Stomach (tissue), 9 donors: Measurements from ENCODE around the gene CUX1. TPM values are rescaled to one million over a fixed set of nuclear protein-coding genes. Genes with fewer than 3 reads are reported as not detected.

ENCODE experiments used
- DNase-seq, 2 donors: peaks; one replicate each; pipeline versions ENCODE4 v3.0.0 to v3.0.0-alpha.2; 2013 to 2019
- H3K27ac ChIP-seq, 5 donors: fragments of 200-600 bp in 4 of 5; sonication (generic) in 4 of 5; one replicate each; pipeline ENCODE4 v1.5.1; 2013 to 2019; ENCODE audit warnings: mild to moderate bottlenecking in 1 of 5, moderate library complexity in 1 of 5
- H3K27me3 ChIP-seq, 3 donors: fragments of 200-600 bp; sonication (generic); one replicate each; pipeline ENCODE4 v1.5.1; 2017 to 2019; ENCODE audit warnings: mixed run types in 1 of 3
- H3K36me3 ChIP-seq, 4 donors: fragments of 200-600 bp; sonication (generic); 1 replicate in 3 of 4; 2 replicates in 1 of 4; pipeline ENCODE4 v1.5.1; 2016 to 2019
- H3K4me1 ChIP-seq, 4 donors: fragments of 200-600 bp; sonication (generic); one replicate each; pipeline ENCODE4 v1.5.1; 2016 to 2019
- H3K4me3 ChIP-seq, 4 donors: fragments of 200-600 bp; sonication (generic) in 3 of 4; one replicate each; pipeline ENCODE4 v1.5.1; 2016 to 2019; ENCODE audit warnings: mild to moderate bottlenecking in 1 of 4
- H3K9me3 ChIP-seq, 4 donors: fragments of 200-600 bp; sonication (generic); one replicate each; pipeline ENCODE4 v1.5.1; 2016 to 2019
- EP300 ChIP-seq: sonication (generic); formaldehyde crosslinking; IDR thresholded peaks from one replicate; pipeline ENCODE4 v1.6.1; 2017; ENCODE audit warnings: antibody characterized with exemption
- POLR2A ChIP-seq, 4 donors: fragments of 450-650 bp; IDR thresholded peaks; one replicate each; pipeline ENCODE4 v1.6.1; 2016; ENCODE audit warnings: antibody characterized with exemption in 4 of 4, control low read depth in 2 of 4, mild to moderate bottlenecking in 1 of 4, moderate library complexity in 1 of 4
- POLR2AphosphoS5 ChIP-seq, 3 donors: sonication (generic); formaldehyde crosslinking; IDR thresholded peaks; one replicate each; pipeline ENCODE4 v1.6.1; 2016; ENCODE audit warnings: antibody characterized with exemption in 3 of 3
- WGBS, 5 donors: extraction: QIAGEN DNeasy Blood & Tissue Kit in 3 of 5; methylation state at CpG; one replicate each; pipeline versions ENCODE4 v1.1.5 to v1.1.7; 2013 to 2018; 5-methylcytosine and 5-hydroxymethylcytosine counted together
- intact Hi-C: fragments of 100-400 bp; cut with DNase I; formaldehyde crosslinking; loops from one replicate; pipeline ENCODE4 v1.15.1; 2023; ENCODE audit warnings: low total_unique reads
- polyA plus RNA-seq, 3 donors: library from polyadenylated mRNA; stranded (reverse); fragments of 200-250 nt; gene quantifications; one replicate each; pipeline ENCODE4 v1.2.3, GENCODE V29; 2013
- total RNA-seq, 5 donors: library from RNA; depleted of rRNA; stranded (reverse); fragments of >200 nt; gene quantifications; one replicate each; pipeline versions ENCODE4 v1.1.0 to v1.2.3, GENCODE V29; 2014 to 2016
- TF ChIP-seq, protein P1 (sequence below), 7 experiments: fragments of 450-650 bp in 4 of 7; fragments of 200-600 bp in 3 of 7; sonication (generic) in 3 of 7; IDR thresholded peaks; one replicate each; pipeline ENCODE4 v1.5.1; 2016 to 2019; ENCODE audit warnings: antibody characterized with exemption in 7 of 7, control low read depth in 2 of 7, mild to moderate bottlenecking in 1 of 7
- donor health status: healthy with polysubstance abuse.
- donor health status: Bipolar disorder and iron deficiency.
- donor health status: healthy.

Gene CUX1
- total and polyA plus RNA-seq, 8 donors = 24.7 to 201 (median 54.7) TPM

DNA sequence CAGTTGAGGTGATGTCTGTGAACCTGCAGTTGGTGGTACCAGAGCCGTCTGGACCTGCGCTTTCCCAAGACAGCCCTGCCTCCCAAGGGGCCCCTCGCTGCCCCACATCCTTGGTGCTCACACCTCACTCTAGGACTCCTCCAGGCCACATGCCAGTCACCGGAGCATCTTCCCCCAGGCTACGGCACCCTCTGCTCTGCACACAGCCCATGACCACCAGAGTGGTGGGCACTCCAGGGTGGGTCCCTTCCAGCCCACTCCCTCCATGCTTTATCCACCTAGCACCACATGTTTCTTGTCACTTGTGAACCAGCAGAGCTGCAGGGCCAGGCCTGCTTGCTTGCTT is 285.6 kb downstream of the CUX1 start:
- Histone ChIP-seq H3K27ac (no peak overlapping the region), H3K4me3 (no peak overlapping the region), H3K4me1 (no peaks in the 10 kb centered on the region), H3K36me3 (peaks cover 6 to 90% (median 87%) of the 10 kb centered on the region in 4 donors), H3K27me3 (no peaks in the 10 kb centered on the region), H3K9me3 (no peaks in the 10 kb centered on the region)
- DNase-seq = no peak
- TF ChIP-seq EP300 = no peak
- TF ChIP-seq POLR2AphosphoS5 (IDR thresholded peaks at IDR 0.05) = no peak
- no peak for TF ChIP-seq POLR2A (IDR thresholded peaks at IDR 0.05)
- TF ChIP-seq, protein P1, sequence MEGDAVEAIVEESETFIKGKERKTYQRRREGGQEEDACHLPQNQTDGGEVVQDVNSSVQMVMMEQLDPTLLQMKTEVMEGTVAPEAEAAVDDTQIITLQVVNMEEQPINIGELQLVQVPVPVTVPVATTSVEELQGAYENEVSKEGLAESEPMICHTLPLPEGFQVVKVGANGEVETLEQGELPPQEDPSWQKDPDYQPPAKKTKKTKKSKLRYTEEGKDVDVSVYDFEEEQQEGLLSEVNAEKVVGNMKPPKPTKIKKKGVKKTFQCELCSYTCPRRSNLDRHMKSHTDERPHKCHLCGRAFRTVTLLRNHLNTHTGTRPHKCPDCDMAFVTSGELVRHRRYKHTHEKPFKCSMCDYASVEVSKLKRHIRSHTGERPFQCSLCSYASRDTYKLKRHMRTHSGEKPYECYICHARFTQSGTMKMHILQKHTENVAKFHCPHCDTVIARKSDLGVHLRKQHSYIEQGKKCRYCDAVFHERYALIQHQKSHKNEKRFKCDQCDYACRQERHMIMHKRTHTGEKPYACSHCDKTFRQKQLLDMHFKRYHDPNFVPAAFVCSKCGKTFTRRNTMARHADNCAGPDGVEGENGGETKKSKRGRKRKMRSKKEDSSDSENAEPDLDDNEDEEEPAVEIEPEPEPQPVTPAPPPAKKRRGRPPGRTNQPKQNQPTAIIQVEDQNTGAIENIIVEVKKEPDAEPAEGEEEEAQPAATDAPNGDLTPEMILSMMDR (IDR thresholded peaks at IDR 0.05) = no peak
- WGBS, 5 donors = 89 to 100% (median 98%) methylated on average over 5 of the region's 5 CpGs
- intact Hi-C loops = no loop called here

DNA sequence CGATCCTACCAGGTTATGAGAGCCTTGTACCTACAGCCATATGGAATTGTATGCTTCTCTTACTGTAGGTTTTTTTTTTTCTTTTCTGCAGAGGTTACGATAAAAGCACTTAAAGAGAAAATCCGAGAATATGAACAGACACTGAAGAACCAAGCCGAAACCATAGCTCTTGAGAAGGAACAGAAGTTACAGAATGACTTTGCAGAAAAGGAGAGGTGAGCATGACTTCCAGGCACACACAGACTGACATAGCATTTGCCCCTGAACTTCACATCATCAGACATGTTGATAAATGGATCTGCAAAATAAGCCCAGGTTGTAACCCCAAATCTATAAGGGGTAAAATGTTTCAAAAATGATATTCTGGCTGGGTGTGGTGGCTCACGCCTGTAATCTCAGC is 286.8 kb downstream of the CUX1 start:
- Histone ChIP-seq H3K9me3 (no peaks in the 10 kb centered on the region), H3K27ac (no peak overlapping the region), H3K27me3 (no peaks in the 10 kb centered on the region), H3K4me3 (no peak overlapping the region), H3K36me3 (peaks cover 6 to 88% (median 84%) of the 10 kb centered on the region in 4 donors), H3K4me1 (no peaks in the 10 kb centered on the region)
- no peak for DNase-seq
- 83 to 94% (median 91%) methylated on average over 5 of the region's 5 CpGs for WGBS, 5 donors
- intact Hi-C loops = no loop called here
- TF ChIP-seq POLR2A (IDR thresholded peaks at IDR 0.05) (no peak), EP300 (no peak), POLR2AphosphoS5 (IDR thresholded peaks at IDR 0.05) (no peak)
- TF ChIP-seq, protein P1 (IDR thresholded peaks at IDR 0.05) = no peak

- no peak overlapping the region for H3K27ac ChIP-seq
- 84 to 98% (median 88%) methylated on average over 5 of the region's 5 CpGs for WGBS, 5 donors
- TF ChIP-seq POLR2AphosphoS5 (IDR thresholded peaks at IDR 0.05) = no peak
- TF ChIP-seq, protein P1 (IDR thresholded peaks at IDR 0.05) = no peak
- no peak for TF ChIP-seq POLR2A (IDR thresholded peaks at IDR 0.05)
- TF ChIP-seq EP300 = no peak
- no peaks in the 10 kb centered on the region for H3K27me3 ChIP-seq
- intact Hi-C loops = no loop called here
- peak in 1 of 2 donors; percentile 43 for DNase-seq
- H3K4me3 ChIP-seq = no peak overlapping the region
- peaks cover 6 to 85% (median 82%) of the 10 kb centered on the region in 4 donors for H3K36me3 ChIP-seq
- no peaks in the 10 kb centered on the region for H3K9me3 ChIP-seq
- H3K4me1 ChIP-seq = no peaks in the 10 kb centered on the region
Measured at GRCh38 chr7:102106625-102107024, 289.2 kb downstream of the CUX1 start.

- TF ChIP-seq POLR2A (IDR thresholded peaks at IDR 0.05) (no peak), EP300 (no peak), POLR2AphosphoS5 (IDR thresholded peaks at IDR 0.05) (no peak)
- TF ChIP-seq, protein P1 (IDR thresholded peaks at IDR 0.05) = no peak
- Histone ChIP-seq H3K4me1 (no peaks in the 10 kb centered on the region), H3K27ac (no peak overlapping the region), H3K27me3 (no peaks in the 10 kb centered on the region), H3K9me3 (no peaks in the 10 kb centered on the region), H3K36me3 (peaks cover 6 to 85% (median 81%) of the 10 kb centered on the region in 4 donors), H3K4me3 (no peak overlapping the region)
- intact Hi-C loops = no loop called here
- WGBS, 5 donors = 90 to 94% (median 92%) methylated on average over 19 of the region's 19 CpGs
- no peak for DNase-seq
Measured at GRCh38 chr7:102107474-102108104, 290.2 kb downstream of the CUX1 start.
